Spleen (tissue), 13 donors: Measurements from ENCODE around the gene UGT1A3. TPM values are rescaled to one million over a fixed set of nuclear protein-coding genes. Genes with fewer than 3 reads are reported as not detected.

Source experiments
- DNase-seq: peaks from one replicate; pipeline ENCODE4 v3.0.0-alpha.2; 2020
- H3K27ac ChIP-seq, 8 donors: fragments of 200-600 bp; sonication (generic) in 7 of 8; 1 replicate in 4 of 8; 2 replicates in 4 of 8; pipeline versions ENCODE4 v1.5.0 to v1.8.0; 2016 to 2021; ENCODE audit warnings: inconsistent platforms in 4 of 8, mild to moderate bottlenecking in 4 of 8, moderate library complexity in 1 of 8
- H3K27me3 ChIP-seq, 7 donors: fragments of 200-600 bp; sonication (generic) in 6 of 7; replicated peaks in 1 of 7; 1 replicate in 4 of 7; 2 replicates in 3 of 7; pipeline versions ENCODE4 v1.5.0 to v1.8.0; 2016 to 2021; ENCODE audit warnings: inconsistent platforms in 3 of 7, mild to moderate bottlenecking in 1 of 7
- H3K36me3 ChIP-seq, 6 donors: fragments of 200-600 bp; sonication (generic) in 5 of 6; 1 replicate in 4 of 6; 2 replicates in 2 of 6; pipeline versions ENCODE4 v1.5.0 to v1.8.0; 2016 to 2021; ENCODE audit warnings: inconsistent platforms in 2 of 6
- H3K4me1 ChIP-seq, 6 donors: fragments of 200-600 bp; sonication (generic) in 5 of 6; 1 replicate in 3 of 6; 2 replicates in 3 of 6; pipeline versions ENCODE4 v1.5.0 to v1.8.0; 2016 to 2021; ENCODE audit warnings: inconsistent platforms in 3 of 6
- H3K4me3 ChIP-seq, 8 donors: fragments of 200-600 bp; sonication (generic) in 7 of 8; 1 replicate in 4 of 8; 2 replicates in 4 of 8; pipeline versions ENCODE4 v1.5.0 to v1.8.0; 2016 to 2021; ENCODE audit warnings: inconsistent platforms in 4 of 8, mild to moderate bottlenecking in 4 of 8, moderate library complexity in 2 of 8
- H3K9me3 ChIP-seq, 8 donors: fragments of 200-600 bp; sonication (generic) in 7 of 8; 1 replicate in 4 of 8; 2 replicates in 4 of 8; pipeline versions ENCODE4 v1.5.0 to v1.8.0; 2016 to 2021; ENCODE audit warnings: inconsistent platforms in 4 of 8
- POLR2A ChIP-seq, 3 donors: fragments of 450-650 bp; IDR thresholded peaks; one replicate each; pipeline ENCODE4 v1.5.1; 2017; ENCODE audit warnings: antibody characterized with exemption in 3 of 3, mild to moderate bottlenecking in 1 of 3
- POLR2AphosphoS5 ChIP-seq, 3 donors: sonication (generic); formaldehyde crosslinking; IDR thresholded peaks; one replicate each; pipeline ENCODE4 v1.5.1; 2017; ENCODE audit warnings: antibody characterized with exemption in 3 of 3
- WGBS, 5 donors: extraction: QIAGEN DNeasy Blood & Tissue Kit in 3 of 5; methylation state at CpG; one replicate each; pipeline versions ENCODE4 v1.1.5 to v1.1.7; 2013 to 2018; 5-methylcytosine and 5-hydroxymethylcytosine counted together
- intact Hi-C: fragments of 100-400 bp; cut with DNase I; formaldehyde crosslinking; loops from one replicate; pipeline ENCODE4 v1.15.0; 2023; ENCODE audit warnings: low total_unique reads
- long read RNA-seq, 2 donors: transcript quantifications; one replicate each; lab custom pipeline, GENCODE V29; 2026
- polyA plus RNA-seq, 3 donors: library from polyadenylated mRNA; stranded (reverse); fragments of 200-250 nt; gene quantifications; one replicate each; pipeline ENCODE4 v1.2.1, GENCODE V29; 2013
- total RNA-seq, 7 donors: library from RNA; depleted of rRNA in 3 of 7; stranded (reverse); fragments of >200 nt in 3 of 7; fragmentation: NEBNext Ultra II Directional in 4 of 7; extraction: Animal tissue kit (Norgen Biotek cat#: 25700) in 4 of 7; gene quantifications; one replicate each; pipeline versions ENCODE4 v1.1.0 to v1.2.1, GENCODE V29; 2016 to 2021
- TF ChIP-seq, protein P1 (sequence below), 11 experiments: fragments of 200-600 bp in 7 of 11; fragments of 450-650 bp in 4 of 11; sonication (generic) in 4 of 11; IDR thresholded peaks in 8 of 11; conservative IDR thresholded peaks in 3 of 11; 1 replicate in 7 of 11; 2 replicates in 4 of 11; pipeline versions ENCODE4 v1.4.0 to v1.8.0; 2016 to 2021; ENCODE audit warnings: antibody characterized with exemption in 11 of 11, inconsistent platforms in 4 of 11, mild to moderate bottlenecking in 1 of 11
- donor health status: healthy with polysubstance abuse.
- donor health status: DM: no; HTN: no; CAD: no; lungs with moderate emphysema.
- donor health status: DM: no; HTN: no; CAD: no.
- donor health status: Bipolar disorder and iron deficiency.
- donor health status: healthy.
- donor health status: DM: no; HTN: no; CAD: no.
- donor health status: DM: yes; HTN: yes; CAD: no.

UGT1A3 gene
- total RNA-seq (not detected), polyA plus RNA-seq (not detected)
- long read RNA-seq, donor 1 = 0 reads
- long read RNA-seq, donor 2 = 0 reads

DNA sequence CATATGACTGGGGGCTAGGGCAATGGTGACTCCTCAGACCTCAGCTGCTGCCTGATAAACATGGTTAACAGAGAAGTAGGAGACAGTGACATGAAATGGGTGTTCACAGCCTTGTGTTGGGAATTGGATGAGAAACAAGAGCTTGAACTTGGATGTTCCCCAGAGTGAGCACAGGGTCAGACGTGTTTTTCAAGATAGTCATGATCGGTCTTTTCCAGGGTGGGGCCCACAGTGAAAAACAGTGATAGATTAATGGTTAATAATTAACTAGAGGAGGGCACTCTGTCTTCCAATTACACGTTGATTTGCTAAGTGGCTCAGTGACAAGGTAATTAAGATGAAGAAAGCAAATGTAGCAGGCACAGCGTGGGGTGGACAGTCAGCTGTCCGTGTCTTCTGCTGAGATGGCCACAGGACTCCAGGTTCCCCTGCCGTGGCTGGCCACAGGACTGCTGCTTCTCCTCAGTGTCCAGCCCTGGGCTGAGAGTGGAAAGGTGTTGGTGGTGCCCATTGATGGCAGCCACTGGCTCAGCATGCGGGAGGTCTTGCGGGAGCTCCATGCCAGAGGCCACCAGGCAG lies at the start of gene UGT1A3:
Gene UGT1A3 (plus strand): TSS at position 320 of the 579 bp plus-strand sequence. CDS start 85 bp downstream, at position 405.
- DNase-seq = no peak
- TF ChIP-seq POLR2A (IDR thresholded peaks at IDR 0.05) (no peak), POLR2AphosphoS5 (IDR thresholded peaks at IDR 0.05) (no peak)
- TF ChIP-seq, protein P1, sequence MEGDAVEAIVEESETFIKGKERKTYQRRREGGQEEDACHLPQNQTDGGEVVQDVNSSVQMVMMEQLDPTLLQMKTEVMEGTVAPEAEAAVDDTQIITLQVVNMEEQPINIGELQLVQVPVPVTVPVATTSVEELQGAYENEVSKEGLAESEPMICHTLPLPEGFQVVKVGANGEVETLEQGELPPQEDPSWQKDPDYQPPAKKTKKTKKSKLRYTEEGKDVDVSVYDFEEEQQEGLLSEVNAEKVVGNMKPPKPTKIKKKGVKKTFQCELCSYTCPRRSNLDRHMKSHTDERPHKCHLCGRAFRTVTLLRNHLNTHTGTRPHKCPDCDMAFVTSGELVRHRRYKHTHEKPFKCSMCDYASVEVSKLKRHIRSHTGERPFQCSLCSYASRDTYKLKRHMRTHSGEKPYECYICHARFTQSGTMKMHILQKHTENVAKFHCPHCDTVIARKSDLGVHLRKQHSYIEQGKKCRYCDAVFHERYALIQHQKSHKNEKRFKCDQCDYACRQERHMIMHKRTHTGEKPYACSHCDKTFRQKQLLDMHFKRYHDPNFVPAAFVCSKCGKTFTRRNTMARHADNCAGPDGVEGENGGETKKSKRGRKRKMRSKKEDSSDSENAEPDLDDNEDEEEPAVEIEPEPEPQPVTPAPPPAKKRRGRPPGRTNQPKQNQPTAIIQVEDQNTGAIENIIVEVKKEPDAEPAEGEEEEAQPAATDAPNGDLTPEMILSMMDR (IDR thresholded peaks at IDR 0.05 in 8 of 11, conservative IDR thresholded peaks at IDR 0.05 in 3 of 11) = no peak

DNA sequence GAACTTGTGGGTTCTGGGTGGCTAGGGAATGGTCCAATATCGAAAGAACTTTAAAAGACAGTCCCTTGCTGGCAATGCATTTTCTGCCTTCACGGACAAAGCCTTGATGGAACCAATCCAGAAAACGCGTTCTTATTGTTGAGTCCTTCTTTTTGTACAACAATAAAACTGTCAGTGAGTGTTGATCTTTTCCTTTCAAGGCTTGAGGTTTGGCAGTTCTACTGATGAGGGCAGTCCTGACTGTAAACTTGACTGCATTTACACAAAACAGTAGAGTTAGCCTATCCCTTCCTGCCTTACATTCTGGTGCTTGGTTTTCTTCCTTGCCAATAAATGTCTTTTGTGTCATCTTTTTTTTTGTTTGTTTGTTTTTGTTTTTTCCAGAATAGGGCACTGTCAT lies 49.6 kb upstream of the UGT1A3 start:
- no peaks in the 10 kb centered on the region for H3K36me3 ChIP-seq

More for the DNA sequence above, at the start of gene UGT1A3:
- Histone ChIP-seq H3K36me3 (no peaks in the 10 kb centered on the region), H3K4me3 (no peak within 1 kb of the TSS), H3K4me1 (no peaks in the 10 kb centered on the region), H3K27me3 (peaks cover 0 to 12% (median 0%) of the 10 kb centered on the region in 7 donors), H3K9me3 (peaks cover 0 to 5% (median 0%) of the 10 kb centered on the region in 8 donors), H3K27ac (no peak within 1 kb of the TSS)
- 78 to 92% (median 87%) methylated on average over 8 of the region's 8 CpGs for WGBS, 5 donors
- intact Hi-C loops = no loop called here

DNA sequence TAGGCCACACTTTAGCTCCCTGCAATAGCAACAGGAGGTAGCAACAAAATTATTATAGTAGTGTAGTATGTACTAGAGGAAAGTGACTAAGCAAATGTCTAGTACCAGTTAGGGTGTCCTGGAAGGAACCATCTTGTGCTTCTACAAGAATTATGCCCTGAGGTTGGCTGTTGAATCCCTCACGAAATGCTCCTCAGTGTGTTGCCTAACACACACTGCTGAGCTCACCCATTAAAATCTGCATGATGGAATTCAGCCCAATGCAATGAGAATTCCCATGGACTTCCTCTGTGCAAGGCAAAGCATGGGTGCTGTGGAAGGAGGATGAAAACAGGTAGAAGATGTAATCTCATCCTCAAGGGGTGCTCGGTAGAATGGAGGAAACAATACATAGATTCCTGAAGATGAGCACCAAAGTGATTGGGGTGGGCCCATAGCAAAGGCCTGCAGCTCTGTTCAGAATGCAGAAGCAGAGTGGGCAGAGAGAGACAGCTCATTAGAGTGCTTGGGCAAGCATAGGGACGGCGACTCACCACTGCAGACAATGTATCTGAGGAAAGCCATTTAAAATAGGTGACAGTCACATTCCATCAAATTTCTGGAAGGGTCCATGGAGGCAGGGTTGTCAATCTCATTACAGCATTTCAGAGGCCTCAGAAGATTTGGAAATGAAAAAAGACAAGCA lies 48.3 kb upstream of the UGT1A3 start:
- H3K27ac ChIP-seq = no peak overlapping the region
- H3K4me3 ChIP-seq = no peak overlapping the region
- peaks cover 0 to 7% (median 0%) of the 10 kb centered on the region in 7 donors for H3K27me3 ChIP-seq
- no peak for TF ChIP-seq POLR2A (IDR thresholded peaks at IDR 0.05)
- TF ChIP-seq, protein P1 (IDR thresholded peaks at IDR 0.05 in 8 of 11, conservative IDR thresholded peaks at IDR 0.05 in 3 of 11) = no peak
- no peak for TF ChIP-seq POLR2AphosphoS5 (IDR thresholded peaks at IDR 0.05)
- intact Hi-C loops = no loop called here
- no peaks in the 10 kb centered on the region for H3K36me3 ChIP-seq
- no peaks in the 10 kb centered on the region for H3K9me3 ChIP-seq
- H3K4me1 ChIP-seq = no peaks in the 10 kb centered on the region
- DNase-seq = no peak
- WGBS, 5 donors = 75 to 93% (median 83%) methylated on average over 4 of the region's 4 CpGs

More for the DNA sequence above, 49.6 kb upstream of the UGT1A3 start:
- intact Hi-C loops = no loop called here
- no peak for TF ChIP-seq POLR2A (IDR thresholded peaks at IDR 0.05)
- TF ChIP-seq, protein P1 (IDR thresholded peaks at IDR 0.05 in 8 of 11, conservative IDR thresholded peaks at IDR 0.05 in 3 of 11) = no peak
- no peak for TF ChIP-seq POLR2AphosphoS5 (IDR thresholded peaks at IDR 0.05)
- no peak overlapping the region for H3K27ac ChIP-seq
- H3K4me3 ChIP-seq = no peak overlapping the region
- no peaks in the 10 kb centered on the region for H3K4me1 ChIP-seq
- 67 to 88% (median 82%) methylated on average over 4 of the region's 4 CpGs for WGBS, 5 donors
- H3K9me3 ChIP-seq = no peaks in the 10 kb centered on the region
- peaks cover 0 to 7% (median 0%) of the 10 kb centered on the region in 7 donors for H3K27me3 ChIP-seq
- DNase-seq = no peak

DNA sequence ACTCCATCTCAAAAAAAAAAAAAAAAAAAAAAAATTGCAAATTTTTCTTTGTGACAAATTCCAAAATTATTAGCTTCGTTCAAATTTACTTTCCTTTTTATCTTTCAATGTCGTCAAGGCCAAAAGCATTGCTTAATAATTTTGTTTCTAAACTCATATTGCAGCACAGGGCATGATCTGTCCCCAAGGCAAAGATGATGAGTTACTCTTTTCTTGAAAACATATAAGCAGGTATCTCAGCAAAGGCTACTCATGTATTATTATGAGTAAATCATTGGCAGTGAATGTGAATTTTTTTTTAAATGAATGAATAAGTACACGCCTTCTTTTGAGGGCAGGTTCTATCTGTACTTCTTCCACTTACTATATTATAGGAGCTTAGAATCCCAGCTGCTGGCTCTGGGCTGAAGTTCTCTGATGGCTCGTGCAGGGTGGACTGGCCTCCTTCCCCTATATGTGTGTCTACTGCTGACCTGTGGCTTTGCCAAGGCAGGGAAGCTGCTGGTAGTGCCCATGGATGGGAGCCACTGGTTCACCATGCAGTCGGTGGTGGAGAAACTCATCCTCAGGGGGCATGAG lies 47.2 kb upstream of the UGT1A3 start, which contains the start of gene UGT1A7:
Gene UGT1A7 (plus strand): TSS at position 381 of the 579 bp plus-strand sequence. CDS start 37 bp downstream, at position 418.
- intact Hi-C loops = no loop called here
- no peaks in the 10 kb centered on the region for H3K36me3 ChIP-seq
- 73 to 93% (median 78%) methylated on average over 5 of the region's 5 CpGs for WGBS, 5 donors
- H3K9me3 ChIP-seq = no peaks in the 10 kb centered on the region
- no peak within 1 kb of the TSS for H3K4me3 ChIP-seq
- peaks cover 0 to 6% (median 0%) of the 10 kb centered on the region in 7 donors for H3K27me3 ChIP-seq
- no peak for DNase-seq
- H3K27ac ChIP-seq = no peak within 1 kb of the TSS
- no peak for TF ChIP-seq POLR2AphosphoS5 (IDR thresholded peaks at IDR 0.05)
- TF ChIP-seq, protein P1 (IDR thresholded peaks at IDR 0.05 in 8 of 11, conservative IDR thresholded peaks at IDR 0.05 in 3 of 11) = no peak
- TF ChIP-seq POLR2A (IDR thresholded peaks at IDR 0.05) = no peak
- H3K4me1 ChIP-seq = no peaks in the 10 kb centered on the region
